Measurements from ENCODE around the gene CTIF.

CTIF gene

GRCh38 chr18:48667276-48668254 lies 128.7 kb downstream of the CTIF start:
- DNase-seq (ENCODE audit: low read depth), result no peak

GRCh38 chr18:48668466-48669179 lies 129.8 kb downstream of the CTIF start:
- DNase-seq (ENCODE audit: low read depth), result no peak

- no peak for DNase-seq (ENCODE audit: low read depth)
These were observed 130.4 kb downstream of the CTIF start for GRCh38 chr18:48669180-48669675.

DNA sequence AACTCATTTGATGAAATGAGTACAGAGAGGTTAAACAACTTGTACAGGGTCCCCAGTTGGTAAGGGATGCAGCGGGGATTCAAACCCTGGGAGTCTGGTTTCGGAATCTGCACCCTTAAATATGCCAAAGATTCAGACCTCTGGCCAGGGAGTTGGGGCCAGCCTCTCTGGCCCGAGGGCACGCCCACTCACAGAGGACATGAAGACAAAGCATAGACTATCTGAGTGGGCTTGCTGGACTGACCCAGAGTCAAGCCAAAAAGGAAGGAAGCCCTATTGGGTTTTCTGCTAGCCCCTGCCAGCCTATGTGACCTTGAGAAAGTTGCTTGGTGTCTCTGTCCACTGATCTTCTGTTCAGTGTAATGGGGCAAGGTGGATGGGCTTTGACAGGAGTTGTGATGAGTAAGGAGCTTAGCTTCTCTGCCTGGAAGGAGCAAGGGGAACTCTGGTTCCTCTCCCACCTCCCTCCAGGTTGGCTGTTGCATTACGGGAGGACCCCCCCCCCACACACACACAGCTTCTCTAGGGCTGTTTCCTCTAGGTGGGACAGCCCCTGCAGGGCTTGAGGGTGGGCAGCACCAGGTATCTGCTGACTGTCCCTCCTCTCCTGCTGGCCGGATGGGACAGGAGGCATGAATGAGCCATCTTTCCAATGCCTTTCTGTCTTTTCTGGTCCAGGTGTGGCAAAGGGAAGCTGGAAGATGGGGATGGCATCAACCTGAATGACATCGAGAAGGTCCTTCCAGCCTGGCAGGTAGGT lies 131.3 kb downstream of the CTIF start:
- no peak for DNase-seq (ENCODE audit: low read depth)

GRCh38 chr18:48670751-48671560 lies 132.1 kb downstream of the CTIF start:
- DNase-seq (ENCODE audit: low read depth), result no peak

GRCh38 chr18:48671561-48671945 lies 132.7 kb downstream of the CTIF start:
- DNase-seq (ENCODE audit: low read depth), result no peak

- DNase-seq (ENCODE audit: low read depth), result no peak
These were observed 134.0 kb downstream of the CTIF start for GRCh38 chr18:48672671-48673340.

DNA sequence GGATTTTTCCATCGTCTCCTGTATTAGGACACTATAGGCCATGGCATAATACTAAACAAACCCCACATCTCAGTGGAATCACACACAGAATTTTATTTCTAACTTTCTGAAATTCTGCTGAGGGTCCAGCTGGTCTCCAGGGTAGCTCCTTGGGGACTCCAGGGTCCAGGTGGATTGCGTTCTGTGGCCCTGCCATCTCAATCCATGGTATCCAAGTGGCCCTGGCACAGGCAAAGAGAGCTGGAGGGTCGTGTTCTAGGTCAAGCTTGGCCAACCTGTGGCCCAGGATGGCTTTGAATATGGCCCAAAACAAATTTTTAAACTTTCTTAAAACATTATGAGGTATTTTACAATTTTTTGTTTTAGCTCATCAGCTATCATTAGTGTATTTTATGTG lies 134.6 kb downstream of the CTIF start:
- no peak for DNase-seq (ENCODE audit: low read depth)

DNA sequence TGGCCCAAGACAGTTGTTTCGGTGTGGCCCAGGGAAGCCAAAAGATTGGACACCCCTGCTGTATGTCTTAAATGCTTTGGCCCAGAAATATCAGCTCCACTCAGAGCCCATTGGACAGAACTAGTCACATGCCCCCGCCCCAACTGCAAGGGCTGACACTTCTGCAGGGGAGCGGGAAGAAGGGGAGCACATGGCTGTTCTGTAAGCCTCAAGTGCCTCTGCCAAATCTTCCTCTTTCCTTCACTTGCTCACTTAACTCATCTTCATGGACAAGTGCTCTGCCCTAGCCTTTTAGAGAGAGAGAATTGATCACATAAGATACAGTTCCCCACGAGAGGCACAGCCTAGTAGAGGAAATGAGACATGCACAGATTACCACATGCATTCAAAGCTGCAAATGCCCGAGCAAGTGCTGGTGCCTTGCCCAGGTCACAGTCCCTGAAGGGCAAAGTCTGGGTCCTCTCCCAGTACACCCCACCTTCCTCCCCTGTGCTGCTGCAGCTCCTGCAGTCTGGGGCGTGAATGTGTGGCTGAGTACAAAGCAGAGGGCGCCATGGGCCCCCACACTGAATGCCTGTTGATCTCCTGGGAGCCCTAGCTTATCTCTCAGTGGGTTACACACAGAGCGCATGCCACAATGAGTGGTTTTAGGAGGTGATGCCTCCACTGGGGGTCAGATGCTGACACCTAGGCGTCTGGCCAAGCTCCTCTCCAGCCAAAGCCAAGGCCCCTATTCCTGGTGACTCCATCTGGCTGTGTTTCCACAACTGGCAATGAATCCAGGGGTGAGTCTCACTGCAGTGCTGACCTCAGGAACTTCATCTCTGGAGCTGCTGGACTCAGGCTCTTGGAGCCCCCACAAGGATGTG lies 135.3 kb downstream of the CTIF start:
- no peak for DNase-seq (ENCODE audit: low read depth)

DNA sequence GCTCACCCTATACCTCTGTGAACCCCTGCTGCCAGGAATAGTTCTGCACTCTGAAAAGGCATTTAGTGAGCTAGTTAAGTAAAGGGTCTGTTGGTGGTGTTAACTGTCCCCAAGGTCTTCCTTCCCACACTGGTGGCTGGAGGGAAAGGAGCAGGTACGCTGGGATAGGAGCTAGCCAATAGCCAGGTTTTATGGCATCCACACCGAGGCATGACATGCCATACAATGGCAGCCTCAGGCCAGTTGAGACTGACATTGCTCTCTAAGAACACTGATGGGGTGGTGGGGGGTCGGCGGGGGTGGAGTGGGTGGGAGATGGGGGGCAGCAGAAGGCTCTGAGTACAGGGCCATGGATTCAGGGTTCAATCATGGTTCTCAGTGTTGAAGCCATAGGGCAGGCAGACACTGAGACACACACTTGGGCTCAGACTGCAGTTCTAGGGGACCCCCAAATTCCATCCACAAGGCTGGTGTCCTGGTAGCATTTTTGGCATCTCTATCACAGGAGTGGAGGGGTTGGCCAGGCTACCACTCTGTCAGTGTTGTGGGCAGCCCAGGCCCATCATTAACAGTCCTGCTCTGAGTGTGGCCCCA lies 136.0 kb downstream of the CTIF start:
- no peak for DNase-seq (ENCODE audit: low read depth)

GRCh38 chr18:48675352-48675761 lies 136.5 kb downstream of the CTIF start:
- DNase-seq (ENCODE audit: low read depth), result no peak

DNA sequence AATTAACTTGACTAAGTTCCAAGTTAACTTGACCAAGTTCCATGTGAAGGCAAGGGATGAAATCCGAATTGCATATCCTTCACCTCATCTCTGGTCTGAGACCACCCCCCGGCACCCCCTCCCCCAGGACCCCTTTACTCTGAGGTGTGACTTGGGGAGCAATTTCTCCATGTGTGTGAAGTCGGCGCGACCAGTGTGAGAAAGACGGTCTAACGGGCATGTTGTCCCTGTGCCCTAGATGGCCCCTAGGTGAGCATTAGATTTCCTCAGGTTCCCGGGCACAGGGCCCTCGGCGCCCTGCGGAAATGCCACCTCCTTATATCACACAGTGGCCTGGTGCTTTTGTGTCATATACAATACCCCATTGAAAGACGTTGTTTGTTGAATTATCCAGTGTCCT lies 137.1 kb downstream of the CTIF start:
- DNase-seq (ENCODE audit: low read depth), result no peak

DNA sequence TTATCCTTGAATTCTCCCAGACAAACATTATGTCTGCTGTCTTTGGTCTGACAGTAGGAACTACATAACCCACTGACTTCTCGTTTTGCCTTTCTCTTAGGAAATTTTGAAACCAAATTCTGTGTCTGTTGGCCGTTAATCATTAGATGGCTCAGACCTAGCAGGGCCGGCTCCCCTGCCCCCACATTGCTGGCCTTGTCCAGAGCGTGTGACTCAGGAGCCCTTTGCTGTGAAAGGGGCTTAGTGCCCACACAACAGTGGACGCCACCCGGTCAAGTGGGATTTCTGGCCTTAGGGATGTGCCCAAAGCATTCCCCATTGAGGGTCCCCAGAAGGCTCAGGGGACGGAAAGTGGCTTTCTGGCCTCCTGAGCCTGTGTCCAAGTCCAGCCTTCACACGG lies 137.5 kb downstream of the CTIF start:
- no peak for DNase-seq (ENCODE audit: low read depth)

GRCh38 chr18:48676756-48677368 lies 138.0 kb downstream of the CTIF start:
- no peak for DNase-seq (ENCODE audit: low read depth)

GRCh38 chr18:48678237-48679115 lies 139.6 kb downstream of the CTIF start:
- no peak for DNase-seq (ENCODE audit: low read depth)

DNA sequence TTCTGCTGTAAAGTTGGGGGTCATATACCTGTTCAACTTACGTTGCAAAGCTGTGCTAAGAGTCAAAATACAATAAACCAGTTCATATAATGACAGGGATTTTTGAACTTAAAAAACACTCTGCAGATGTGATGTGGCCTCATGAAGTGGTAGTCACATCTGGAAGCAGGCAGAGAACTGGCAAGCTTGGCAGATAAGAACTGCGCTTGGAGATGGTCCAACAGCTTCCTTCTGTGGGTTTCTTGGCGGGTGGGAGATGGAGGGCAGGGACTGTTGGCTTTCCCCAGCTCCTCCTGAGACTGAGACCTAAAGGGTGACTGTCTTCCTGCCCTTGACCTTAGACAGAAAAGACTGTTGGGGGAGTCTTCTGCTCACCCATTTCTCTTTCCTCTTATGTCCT lies 140.4 kb downstream of the CTIF start:
- no peak for DNase-seq (ENCODE audit: low read depth)

DNA sequence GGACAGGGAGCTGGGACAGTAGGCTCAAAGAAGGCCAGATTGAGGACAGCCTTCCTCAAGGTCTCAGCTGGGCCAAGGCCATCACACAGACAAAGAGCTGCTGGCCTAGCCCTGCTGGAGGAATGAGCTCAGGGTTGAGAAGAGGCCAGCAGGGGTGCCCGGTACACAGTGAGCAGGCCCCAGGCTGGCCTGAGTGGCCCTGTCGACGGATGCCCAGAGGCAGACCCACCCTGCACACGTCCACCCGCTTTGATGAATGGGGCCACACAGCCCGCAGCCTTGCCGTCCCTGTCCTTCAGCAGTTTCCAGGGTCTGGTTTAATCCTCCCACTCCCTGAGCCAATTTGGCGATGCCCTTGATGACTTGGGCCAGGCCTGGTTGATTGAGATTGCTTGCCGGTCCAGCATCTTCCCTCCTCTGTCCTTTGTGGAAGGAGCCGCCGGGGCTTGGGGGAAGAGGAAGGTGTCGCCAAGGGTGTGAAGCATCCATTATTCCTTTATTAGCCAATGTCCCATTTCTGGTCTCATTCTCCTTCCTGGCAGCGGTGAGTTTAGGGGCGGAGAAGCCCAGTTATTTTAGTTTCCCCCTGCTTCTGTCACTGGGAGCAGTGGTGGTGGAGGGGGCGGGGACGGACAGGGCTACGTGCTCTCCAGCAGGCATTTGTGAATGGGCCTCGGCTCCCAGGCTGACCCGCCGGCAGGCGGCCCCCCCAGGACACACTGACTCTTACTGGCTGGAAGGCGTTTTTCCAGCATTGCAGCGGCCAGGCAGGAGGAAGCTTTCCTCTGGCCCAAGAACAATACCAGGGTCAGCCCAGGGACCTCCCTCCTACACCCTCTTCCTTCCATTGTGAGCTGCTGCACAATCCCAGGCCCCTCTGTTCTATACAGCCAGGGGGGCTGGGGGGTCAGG lies 141.8 kb downstream of the CTIF start:
- DNase-seq (ENCODE audit: low read depth), result no peak

Data from HS-5 (cell line).